ENCODE data around the gene RTF1. TPM values are rescaled to one million over a fixed set of nuclear protein-coding genes. Genes with fewer than 3 reads are reported as not detected.
"Not testable (repeated sequence)": the region's sequence is repeated elsewhere in the genome, so short reads cannot be mapped to it uniquely, and the experiment has no call there.

Gene RTF1
- total RNA-seq (2014; rRNA removed; shearing (Covaris generic)), result 17.6 and 22.6 TPM in 2 replicates
- polyA plus RNA-seq (2015; cell fraction: cytosol; rRNA removed), result 32.9 and 36.3 TPM in 2 replicates
- polyA plus RNA-seq (2015; cell fraction: nucleus; rRNA removed), result 12.6 and 23.0 TPM in 2 replicates

DNA sequence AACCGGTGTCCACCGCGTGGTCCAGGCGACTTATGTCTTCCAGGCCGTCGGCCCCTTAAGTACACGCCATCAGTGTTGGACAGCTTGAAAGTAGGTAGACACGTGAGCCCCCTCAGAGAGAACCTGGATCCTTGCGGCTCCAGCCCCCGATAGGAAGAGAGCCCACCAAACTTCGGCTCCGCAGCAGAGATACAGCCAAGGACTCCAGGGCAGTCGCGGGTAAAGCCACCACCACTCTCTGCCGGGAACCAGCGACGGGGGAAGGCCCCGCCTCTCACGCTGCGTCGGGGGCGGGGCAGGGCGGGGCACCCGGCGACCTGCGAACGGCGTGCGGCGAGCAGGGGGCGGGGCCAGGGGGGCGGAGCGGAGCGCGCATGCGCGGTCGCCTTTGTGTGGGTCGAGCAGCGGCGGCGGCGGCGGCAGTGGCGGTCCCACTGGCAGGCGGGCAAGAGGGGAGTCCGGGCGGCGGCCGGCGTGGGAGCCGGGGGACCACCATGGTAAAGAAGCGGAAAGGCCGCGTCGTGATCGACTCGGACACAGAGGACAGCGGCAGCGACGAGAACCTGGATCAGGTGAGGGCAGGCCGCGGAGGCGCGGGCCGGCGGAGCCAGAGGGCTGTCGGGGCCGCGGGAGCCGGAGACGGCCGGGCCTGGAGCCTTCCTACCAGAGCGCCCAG, at the start of gene RTF1:
TSS of gene RTF1 (plus strand) at position 354 of the 676 bp plus-strand sequence. CDS start at position 375, 21 bp downstream.
- DNase-seq (ENCODE audit: low read depth, low spot score), result peak; percentile 85
- in situ Hi-C loops (cut with HindIII; ENCODE audit: low pct_unique_long_range_greater_than_20kb, low sequenced_read_pairs), result no loop called here

- DNase-seq (ENCODE audit: low read depth, low spot score), result no peak
- in situ Hi-C loops (cut with HindIII; ENCODE audit: low pct_unique_long_range_greater_than_20kb, low sequenced_read_pairs), result no loop called here
Measured at GRCh38 chr15:41367418-41367817, 49.5 kb upstream of the RTF1 start.

DNA sequence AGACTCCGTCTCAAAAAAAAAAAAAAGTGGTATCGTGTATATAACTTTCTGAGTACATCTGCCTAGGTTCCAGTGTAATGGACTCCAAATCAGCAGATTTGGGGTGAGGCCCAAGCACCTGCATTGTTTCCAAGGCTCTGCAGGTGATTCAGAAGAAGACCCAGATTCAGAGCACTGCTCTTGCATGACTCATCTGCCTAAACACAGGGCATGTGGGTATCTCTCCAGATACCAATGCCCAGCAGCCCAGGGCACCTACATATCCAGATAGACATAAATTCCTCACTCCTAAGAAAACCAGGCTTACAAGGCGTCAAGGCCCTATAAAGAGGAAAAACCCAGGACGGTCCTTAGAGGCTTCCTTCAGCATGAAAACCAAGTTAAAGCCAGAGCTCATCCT, 38.9 kb upstream of the RTF1 start:
- in situ Hi-C loops (cut with HindIII; ENCODE audit: low pct_unique_long_range_greater_than_20kb, low sequenced_read_pairs), result no loop called here
- DNase-seq (ENCODE audit: low read depth, low spot score), result no peak

GRCh38 chr15:41383974-41384749, 32.7 kb upstream of the RTF1 start:
- DNase-seq (ENCODE audit: low read depth, low spot score); in situ Hi-C loops (cut with HindIII; ENCODE audit: low pct_unique_long_range_greater_than_20kb, low sequenced_read_pairs): not testable (repeated sequence)

GRCh38 chr15:41387646-41388045, 29.2 kb upstream of the RTF1 start:
- DNase-seq (ENCODE audit: low read depth, low spot score), result no peak
- in situ Hi-C loops (cut with HindIII; ENCODE audit: low pct_unique_long_range_greater_than_20kb, low sequenced_read_pairs), result no loop called here

DNA sequence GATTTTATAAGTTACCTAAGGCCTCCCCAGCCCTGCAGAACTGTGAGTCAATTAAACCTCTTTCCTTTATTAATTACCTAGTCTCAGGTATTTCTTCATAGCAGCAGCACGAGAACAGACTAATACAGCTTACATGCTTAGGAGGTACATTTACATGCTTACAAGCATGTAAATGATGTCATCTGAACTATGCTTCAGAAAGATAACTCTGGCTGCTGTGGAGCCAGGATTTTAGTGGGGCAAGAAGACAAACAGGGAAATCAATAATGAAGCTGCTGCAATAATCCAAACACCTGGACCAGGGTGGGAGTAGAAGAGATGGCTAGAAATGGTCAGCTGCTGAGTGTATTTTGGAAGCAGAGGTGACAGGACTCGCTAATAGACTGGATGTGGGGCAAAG, 24.2 kb upstream of the RTF1 start:
- no peak for DNase-seq (ENCODE audit: low read depth, low spot score)
- in situ Hi-C loops (cut with HindIII; ENCODE audit: low pct_unique_long_range_greater_than_20kb, low sequenced_read_pairs), result no loop called here

DNA sequence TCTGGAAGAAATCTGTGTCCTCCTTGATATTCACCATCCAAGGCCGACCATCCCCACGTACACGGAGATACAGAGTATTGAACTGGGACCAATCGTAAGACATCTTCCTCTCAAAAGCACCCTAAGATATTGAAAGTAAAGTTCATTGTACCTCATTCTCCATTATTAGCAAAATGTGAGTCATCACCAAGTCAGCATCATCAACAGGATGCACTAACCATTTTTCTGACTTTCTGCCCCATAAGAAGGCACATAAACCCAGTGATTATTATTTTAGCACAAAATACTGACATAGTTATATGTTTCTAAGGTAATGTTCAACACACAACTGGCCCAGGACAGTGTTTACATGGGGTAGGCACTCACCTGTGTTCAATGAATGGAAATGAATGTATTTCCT, 22.0 kb upstream of the RTF1 start:
- DNase-seq (ENCODE audit: low read depth, low spot score), result no peak
- in situ Hi-C loops (cut with HindIII; ENCODE audit: low pct_unique_long_range_greater_than_20kb, low sequenced_read_pairs), result no loop called here

- DNase-seq (ENCODE audit: low read depth, low spot score), result no peak
- in situ Hi-C loops (cut with HindIII; ENCODE audit: low pct_unique_long_range_greater_than_20kb, low sequenced_read_pairs), result no loop called here
Measured at GRCh38 chr15:41396111-41396510, 20.8 kb upstream of the RTF1 start.

DNA sequence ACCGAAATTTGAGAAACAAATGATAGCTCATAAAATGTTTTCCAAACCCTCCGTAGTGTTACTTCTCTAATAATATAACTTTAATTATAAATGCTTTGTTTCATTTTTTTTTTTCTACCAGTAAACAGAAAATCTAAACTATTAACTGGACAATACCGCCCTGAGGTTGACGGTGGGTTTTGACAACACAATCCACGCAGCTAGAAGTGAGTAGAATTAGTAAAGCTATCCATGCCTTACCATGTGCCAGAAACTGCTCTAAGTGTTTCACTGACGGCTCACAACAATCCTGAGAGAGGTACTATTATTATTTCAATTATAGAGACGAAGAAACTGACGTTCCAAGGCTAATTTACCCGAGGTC, 15.0 kb upstream of the RTF1 start:
- in situ Hi-C loops (cut with HindIII; ENCODE audit: low pct_unique_long_range_greater_than_20kb, low sequenced_read_pairs), result no loop called here
- DNase-seq (ENCODE audit: low read depth, low spot score), result no peak

- in situ Hi-C loops (cut with HindIII; ENCODE audit: low pct_unique_long_range_greater_than_20kb, low sequenced_read_pairs), result no loop called here
- no peak for DNase-seq (ENCODE audit: low read depth, low spot score)
Measured at GRCh38 chr15:41407341-41407740, 9.6 kb upstream of the RTF1 start.

DNA sequence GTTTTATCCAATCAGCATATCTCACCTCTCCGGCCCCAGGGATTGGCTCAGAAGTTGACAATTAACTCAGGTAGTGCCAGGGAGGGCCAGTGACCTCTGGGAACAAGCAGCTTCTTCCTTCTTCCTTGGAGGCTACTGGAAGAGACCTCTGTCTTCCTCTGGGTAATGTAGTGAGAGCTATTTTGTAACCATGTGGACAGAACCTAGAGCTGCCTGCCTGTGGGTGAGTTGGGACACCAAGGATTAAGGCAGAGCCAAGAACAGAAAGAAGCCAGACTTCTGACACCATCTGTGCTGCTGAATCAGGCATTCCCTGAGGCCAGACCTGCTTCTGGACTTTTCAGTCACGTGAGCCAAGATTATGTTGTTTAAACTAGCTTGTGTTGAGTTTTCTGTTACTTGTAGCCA, 8.7 kb upstream of the RTF1 start:
- DNase-seq (ENCODE audit: low read depth, low spot score), result no peak
- in situ Hi-C loops (cut with HindIII; ENCODE audit: low pct_unique_long_range_greater_than_20kb, low sequenced_read_pairs), result no loop called here

DNA sequence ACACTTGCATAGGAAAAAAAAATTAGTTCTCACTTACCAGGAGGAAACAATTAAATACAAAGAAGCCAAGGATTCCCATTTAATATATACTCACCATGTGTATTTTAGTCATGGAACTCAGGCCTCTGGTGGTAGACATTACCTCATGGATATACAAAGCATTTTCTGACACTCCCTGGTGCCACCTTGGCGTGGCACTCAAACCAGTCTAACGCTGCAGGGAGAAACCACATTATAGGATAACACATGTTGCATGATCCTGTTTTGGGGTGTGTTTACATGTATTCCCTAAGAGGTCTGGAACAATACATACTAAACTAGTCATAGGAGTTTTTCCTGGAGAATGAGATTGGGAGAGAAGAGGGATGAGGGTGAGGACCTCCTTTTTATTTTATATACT, 5.9 kb upstream of the RTF1 start:
- in situ Hi-C loops (cut with HindIII; ENCODE audit: low pct_unique_long_range_greater_than_20kb, low sequenced_read_pairs), result no loop called here
- no peak for DNase-seq (ENCODE audit: low read depth, low spot score)

GRCh38 chr15:41411441-41411840, 5.5 kb upstream of the RTF1 start:
- in situ Hi-C loops (cut with HindIII; ENCODE audit: low pct_unique_long_range_greater_than_20kb, low sequenced_read_pairs), result no loop called here
- DNase-seq (ENCODE audit: low read depth, low spot score), result no peak

DNA sequence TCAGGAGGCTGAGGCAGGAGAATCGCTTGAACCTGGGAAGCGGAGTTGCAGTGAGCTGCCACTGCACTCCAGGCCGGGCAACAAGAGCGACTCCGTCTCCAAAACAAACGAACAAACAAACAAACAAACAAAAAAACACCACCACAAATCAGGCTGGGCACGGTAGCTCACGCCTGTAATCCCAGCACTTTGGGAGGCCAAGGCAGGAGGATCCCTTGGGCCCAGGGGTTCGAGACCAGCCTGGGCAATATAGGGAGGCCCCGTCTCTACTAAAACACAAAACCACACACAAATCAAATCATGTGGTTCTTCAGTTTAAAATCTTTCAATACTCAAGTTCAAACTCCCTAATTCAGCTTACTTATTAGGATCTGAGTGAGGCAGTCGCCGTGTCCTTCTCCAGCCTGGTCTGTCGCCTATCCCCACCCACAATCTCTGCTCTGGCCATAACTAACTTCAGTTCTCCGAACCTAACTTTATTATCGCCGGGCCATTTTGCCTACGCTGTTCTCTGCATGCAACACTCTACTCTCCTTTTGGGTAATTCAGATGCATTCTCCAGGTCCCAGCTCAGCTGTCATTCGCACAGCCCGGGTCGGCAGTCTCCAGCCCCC, 660 bp upstream of the RTF1 start:
- DNase-seq (ENCODE audit: low read depth, low spot score), result no peak
- in situ Hi-C loops (cut with HindIII; ENCODE audit: low pct_unique_long_range_greater_than_20kb, low sequenced_read_pairs), result no loop called here

DNA sequence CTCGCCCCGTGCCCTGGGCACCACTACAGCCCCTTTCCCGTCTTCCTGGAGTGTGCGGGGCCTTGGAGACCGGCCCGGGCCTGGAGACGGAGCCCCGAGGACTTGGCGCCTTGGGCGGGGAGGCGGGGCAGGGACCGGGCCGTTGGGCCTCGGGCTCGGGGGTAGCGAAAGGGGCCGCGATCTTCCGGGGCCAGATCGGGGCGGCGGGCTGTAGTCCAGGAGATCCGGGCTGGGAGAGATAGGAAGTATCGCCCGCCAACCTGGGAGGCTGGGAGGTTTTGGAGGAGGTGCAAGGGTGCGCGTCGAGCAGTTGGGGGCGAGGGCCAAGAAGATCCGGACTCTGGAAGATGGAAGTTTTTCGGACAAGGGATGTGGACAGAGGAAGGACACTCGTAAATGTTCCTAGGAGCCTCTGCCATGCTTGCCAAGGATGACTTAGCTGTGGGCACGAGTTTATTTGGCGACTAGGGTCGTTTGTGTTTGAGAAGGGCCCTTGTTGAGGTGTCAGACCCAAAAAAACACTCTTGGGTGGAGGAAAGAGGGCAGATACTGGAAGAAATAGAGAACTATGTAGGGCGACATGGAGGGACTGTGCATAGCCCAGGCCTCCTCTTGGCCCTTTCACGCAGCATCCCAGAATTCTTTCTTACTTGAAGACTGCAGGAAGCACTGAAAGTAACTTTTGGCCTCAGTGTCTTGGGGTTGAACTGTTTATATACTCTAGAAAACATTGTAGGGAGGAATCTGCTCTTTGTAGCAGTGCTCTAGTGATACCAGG, 712 bp downstream of the RTF1 start:
- in situ Hi-C loops (cut with HindIII; ENCODE audit: low pct_unique_long_range_greater_than_20kb, low sequenced_read_pairs), result no loop called here
- DNase-seq (ENCODE audit: low read depth, low spot score), result peak; percentile 26

DNA sequence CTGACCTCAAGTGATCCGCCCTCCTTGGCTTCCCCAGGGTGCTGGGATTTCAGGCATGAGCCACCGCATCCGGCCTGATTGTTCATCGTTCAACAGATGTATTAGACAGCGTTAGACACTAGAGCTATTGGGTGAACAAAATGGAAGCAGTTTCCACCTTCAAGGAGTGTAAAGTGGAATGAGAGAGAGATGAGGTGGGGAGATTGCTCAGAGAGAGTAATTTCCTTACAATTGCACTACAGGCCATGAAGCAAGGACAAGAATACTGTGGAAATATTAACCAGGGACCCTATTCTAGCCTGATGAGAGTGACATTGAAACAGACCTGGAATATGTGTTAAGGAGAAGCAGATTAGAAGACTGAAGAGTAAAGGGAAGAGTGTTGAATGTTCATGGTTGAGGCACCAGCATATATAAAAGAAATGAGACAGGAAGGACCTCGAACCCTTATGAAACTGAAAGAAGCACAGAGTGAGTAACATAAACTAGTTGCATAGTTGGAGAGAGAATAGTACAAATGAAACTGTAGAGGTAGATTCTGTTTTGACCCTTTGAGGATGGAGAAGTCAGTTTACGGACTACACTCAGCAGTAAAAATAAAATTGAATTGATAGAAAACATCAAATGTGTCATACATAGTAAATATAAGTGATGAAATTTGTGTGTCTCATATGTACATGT, 7.2 kb downstream of the RTF1 start:
- in situ Hi-C loops (cut with HindIII; ENCODE audit: low pct_unique_long_range_greater_than_20kb, low sequenced_read_pairs), result no loop called here
- DNase-seq (ENCODE audit: low read depth, low spot score), result no peak

DNA sequence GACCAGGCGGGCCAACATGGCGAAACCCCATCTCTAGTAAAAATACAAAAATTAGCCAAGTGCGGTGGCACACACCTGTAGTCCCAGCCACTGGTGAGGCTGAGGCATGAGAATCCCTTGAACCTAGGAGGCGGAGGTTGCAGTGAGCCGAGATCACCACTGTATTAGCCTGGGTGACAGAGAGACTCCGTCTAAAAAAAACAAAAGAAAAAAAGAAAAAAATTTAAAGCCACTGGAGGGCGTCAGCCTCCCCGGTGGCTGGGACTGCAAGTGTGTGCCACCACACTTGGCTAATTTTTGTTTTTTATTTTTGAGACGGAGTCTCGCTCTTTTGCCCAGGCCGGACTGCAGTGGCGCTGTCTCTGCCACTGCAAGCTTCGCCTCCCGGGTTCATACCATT, 7.9 kb downstream of the RTF1 start:
- in situ Hi-C loops (cut with HindIII; ENCODE audit: low pct_unique_long_range_greater_than_20kb, low sequenced_read_pairs), result no loop called here
- no peak for DNase-seq (ENCODE audit: low read depth, low spot score)

Measured in SK-MEL-5 (cell line).